Renal pelvis (tissue), 4 donors: ENCODE results near the gene CLMP. TPM values are rescaled to one million over a fixed set of nuclear protein-coding genes. Genes with fewer than 3 reads are reported as not detected.
"Not testable (repeated sequence)": the region's sequence is repeated elsewhere in the genome, so short reads cannot be mapped to it uniquely, and the experiment has no call there.

ENCODE experiments used
- DNase-seq: peaks from one replicate; pipeline ENCODE4 v3.0.0-alpha.2; 2013
- polyA plus RNA-seq, 3 donors: library from polyadenylated mRNA; unstranded; fragments of 120-200 nt; gene quantifications; one replicate each; pipeline ENCODE4 v1.2.1, GENCODE V29; 2013; ENCODE audit not compliant: insufficient read length in 3 of 3

The CLMP gene
- polyA plus RNA-seq, 3 donors = 26.1 to 30.7 (median 27.2) TPM

DNA sequence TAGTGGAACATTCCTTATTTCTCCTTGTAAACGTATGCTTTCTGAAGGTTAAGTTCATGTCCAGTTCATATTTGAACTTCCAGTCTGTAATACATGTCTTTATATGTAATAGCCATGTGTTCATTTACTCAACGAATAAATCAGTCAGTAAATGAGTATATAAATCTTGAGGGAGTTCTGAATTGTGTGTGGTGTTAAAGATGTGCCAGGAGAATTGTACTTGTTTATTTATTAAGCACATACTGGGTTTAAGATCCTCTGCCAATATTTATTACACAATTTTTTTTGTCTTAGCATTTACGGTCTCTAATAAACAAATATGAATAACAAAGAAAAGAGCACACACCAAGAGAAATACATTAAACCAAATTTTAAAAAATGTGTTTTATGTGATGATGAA is 26.5 kb upstream of the CLMP start:
- no peak for DNase-seq

DNA sequence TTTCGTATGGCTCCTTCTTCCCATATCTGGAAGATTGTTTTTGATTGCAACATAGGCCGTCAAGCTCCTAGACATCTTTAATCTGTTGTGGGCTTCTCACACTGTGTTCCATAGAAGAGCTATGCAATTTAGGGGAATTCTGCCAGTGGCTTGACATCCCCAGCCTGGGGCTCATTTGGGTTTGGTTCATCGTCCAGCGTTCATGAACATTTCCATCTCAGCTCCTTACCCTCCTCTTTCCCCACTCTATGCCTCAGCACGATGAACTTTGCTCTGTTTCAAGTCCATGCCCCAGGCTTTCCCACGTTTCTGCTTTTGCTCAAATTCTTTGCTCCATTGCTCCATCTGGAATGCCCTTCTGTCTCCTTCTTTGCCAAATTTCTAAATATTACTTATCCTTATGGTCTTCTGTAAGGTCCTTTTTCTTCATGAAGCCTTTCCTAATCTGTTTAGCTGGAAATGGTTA is 26.1 kb upstream of the CLMP start:
- no peak for DNase-seq

DNA sequence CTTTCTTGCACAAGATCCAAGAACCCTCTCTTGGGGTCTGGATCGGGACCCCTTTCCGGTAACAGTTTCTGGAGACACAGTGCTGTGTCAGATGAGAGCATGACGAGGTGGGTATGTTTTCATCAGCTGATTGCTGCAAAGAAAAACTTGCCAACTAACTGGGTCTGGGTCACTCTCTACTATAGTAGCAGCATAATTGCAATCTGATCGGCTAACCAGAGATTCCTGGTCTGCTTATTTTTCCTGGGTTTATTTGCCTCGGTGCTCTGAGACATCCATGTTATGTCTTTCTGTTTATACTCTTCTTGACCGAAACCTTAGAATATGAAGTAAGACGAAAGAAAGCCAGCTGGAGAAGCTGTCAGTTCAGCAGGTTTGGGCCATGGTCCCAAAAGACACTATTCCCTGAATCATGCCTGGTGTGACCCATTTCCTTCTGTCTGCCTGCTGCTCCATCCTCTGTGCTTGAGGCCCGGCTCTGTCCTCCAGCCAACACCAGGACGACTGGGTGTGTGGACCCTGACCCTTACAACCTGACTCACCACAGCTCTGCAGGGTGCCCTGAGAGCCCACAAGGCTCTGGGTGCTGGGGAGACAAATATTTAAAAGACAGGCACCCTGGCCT is 24.1 kb upstream of the CLMP start:
- DNase-seq = no peak

DNA sequence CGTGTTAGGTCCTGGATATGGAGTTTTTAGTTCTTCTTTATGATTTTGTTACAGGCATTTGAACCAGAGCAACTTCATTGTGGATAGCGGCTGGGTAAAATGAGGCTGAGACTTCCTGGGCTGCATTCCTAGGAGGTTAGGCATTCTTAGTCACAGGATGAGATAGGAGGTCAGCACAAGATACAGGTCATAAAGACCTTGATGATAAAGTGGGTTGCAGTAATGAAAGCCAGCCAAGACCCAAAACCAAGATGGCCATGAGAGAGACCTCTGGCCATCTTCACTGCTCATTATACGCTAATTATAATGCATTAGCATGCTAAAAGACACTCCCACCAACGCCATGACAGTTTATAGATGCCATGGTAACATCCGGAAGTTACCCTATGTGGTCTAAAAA is 23.4 kb upstream of the CLMP start:
- no peak for DNase-seq

DNA sequence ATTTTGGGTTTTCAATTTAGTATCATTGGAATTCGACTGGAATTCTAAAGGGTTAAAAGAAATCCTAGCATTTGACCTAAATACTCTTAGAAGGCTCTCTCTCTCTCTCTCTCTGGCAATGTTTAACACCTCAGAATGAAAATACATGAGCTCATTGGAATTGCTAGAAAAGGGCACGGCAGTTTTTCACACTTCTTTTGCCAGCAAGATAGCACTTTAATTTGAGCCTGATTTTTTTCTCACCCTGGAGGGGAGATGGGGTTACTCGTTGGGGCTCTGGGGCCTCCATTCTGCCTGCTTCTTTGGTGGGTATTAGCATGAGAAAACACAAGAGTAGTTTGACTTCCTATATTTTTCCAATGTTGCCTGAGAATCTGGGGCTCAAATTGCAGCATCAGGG is 22.8 kb upstream of the CLMP start:
- no peak for DNase-seq

DNA sequence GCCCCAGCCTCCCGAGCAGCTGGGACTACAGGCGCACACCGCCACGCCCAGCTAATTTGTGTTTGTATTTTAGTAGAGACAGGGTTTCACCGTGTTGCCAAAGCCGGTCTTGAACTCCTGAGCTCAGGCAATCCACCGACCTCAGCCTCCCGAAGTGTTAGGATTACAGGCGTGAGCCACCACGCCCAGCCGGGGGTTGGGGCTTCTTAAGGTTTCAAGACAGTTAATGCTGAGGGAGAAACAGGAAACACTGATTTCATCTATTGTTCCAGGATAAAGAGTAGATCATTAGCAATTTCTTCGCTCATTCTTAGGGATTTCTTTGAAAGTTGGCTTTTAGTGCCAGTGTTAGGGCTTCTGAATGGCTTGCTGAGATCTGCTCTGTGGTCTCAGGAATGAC is 21.2 kb upstream of the CLMP start:
- DNase-seq = no peak

DNA sequence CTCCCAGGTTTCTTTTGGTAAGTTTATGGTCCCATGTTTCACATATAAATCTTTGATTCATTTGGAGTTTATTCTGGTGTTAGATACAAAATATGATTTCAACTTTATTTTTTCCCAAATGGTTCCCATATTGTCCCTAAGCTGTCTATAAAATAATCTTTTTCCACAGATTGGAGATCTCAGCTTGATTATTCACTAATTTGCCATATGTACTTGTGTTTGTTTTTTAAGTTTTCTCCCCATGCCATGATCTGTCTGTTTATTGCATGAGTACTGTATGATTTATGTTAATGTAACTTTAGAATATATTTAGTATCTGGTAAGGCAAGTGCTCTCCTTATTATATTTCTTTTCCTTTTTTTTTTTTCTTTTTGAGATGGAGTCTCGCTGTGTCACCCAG is 19.9 kb upstream of the CLMP start:
- no peak for DNase-seq

DNA sequence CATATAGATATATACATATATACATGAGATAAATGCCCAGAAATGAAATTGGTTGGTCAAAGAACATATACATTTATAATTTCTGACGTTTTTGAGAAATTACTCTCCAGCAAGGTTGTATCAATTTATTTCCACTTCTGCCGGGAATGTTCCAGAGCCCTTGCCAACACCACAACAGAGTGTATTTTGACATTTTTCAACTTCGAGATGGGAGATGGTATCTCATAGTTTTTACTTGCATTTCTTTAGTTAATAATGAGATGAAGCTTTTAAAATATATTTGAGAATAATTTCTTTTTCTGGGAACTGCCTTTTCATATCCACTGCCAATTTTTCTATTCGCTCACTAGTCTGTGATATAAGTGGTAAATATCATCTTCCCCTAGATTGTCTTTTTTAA is 19.3 kb upstream of the CLMP start:
- DNase-seq = no peak

DNA sequence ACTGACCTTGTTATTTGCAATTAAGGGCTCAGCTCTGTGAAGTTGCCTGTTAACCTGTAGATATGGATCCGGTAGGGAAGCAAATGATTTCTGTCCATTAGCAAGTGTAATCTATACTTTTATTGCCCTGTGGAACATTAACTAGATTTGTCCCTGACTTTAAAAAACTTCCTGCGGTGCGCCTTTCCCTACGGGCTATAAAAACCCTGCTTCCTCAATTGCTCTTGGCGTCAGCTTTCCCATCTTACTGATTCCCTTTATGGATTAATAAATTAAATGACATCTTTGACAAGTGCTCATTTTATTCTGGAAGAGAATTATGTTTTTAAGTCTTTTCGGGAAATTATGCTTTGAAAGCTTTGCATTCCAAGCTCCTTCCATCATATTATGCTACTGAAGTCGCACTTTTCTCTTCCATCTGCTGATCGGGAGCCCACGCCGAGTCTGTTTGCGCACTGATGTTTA is 18.3 kb upstream of the CLMP start:
- DNase-seq = no peak

DNA sequence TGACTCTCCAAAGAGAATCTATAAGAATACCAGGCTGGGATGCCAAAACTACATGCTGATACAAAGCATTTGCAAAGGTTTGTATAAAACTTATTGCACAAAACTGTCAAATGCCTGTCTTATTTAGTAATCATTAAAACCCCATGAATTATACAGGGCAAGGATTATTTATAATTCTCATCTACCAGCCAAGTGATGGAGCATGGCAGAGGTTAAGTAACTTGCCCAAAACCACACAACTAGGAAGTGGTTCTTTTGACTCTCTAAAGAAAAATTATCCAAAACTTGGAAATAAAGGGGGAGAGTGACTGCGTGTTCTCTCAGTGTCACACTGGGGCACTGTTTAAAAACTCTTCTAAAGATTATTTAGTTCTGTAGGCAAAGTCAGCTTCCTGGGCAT is 17.4 kb upstream of the CLMP start:
- no peak for DNase-seq

DNA sequence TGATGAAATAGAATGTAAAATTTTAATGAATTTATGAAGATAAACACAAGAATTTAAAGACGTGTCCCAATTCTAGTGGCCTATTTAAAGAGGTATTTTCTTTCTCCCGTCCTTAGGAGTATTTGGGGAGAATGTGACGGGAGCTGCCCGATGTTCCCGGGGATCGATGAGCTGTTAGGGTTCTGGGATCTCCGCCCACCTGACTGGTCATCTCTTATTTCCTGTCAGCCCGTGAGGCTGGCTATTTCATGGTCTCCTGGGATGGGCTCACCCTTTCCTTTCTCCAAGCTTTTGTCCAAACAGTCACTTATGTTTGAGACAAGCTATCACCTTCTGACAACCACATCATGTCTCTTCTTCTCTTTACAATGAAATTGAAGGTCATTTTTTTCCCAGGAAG is 16.9 kb upstream of the CLMP start:
- DNase-seq = no peak

DNA sequence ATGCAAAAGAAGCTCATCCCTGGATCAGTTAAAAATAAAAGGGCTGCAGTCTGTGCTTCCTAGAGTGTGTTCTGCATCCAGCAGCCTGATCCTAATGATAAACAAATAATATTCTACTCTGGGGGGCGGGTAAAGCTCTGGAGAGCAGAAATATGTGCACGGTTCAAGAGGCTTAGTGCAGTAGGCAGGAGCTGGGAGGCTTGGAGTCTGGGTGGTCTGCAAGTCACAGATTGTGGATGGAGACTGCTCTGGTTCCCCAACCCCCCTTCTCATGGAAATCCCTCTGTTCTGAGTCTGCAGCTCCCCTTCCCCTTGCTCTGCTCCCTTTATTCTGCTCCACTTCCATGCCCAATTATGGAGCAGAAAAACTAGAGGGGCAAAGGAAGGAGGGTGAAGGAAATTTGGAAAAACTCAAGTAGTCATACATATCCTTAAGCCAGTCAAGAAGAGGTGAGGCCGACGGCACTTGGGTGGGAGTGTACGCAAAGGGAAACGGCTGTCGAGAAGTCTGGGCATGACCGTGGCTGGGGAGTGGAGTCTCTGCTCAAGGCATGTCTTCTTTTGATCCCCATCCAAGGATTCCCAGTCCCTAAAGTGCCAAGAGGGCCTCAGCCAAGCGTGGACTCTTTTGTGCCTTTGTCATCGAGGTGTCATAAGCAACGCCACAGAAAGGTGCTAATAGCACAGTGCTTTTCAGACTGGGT is 16.3 kb upstream of the CLMP start:
- DNase-seq = no peak

DNA sequence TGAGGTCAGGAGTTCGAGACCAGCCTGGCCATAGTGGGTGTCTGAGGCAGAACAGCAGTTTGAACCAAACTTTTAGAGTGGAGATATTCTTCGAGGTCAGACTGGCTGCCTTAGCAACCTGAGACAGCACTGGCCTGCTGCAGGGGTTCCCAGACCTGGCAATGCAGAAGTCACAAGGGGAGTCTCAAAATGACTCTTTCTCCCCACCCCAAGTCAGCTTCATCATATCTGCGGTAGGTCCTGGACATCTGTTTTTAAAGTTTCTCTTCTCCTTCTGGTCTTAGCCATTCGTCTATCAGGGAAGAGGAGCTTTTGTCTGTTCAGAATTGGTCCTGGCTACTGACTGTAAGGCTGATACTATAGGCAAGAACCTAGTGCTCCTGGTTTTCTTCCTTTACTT is 14.5 kb upstream of the CLMP start:
- DNase-seq = no peak

DNA sequence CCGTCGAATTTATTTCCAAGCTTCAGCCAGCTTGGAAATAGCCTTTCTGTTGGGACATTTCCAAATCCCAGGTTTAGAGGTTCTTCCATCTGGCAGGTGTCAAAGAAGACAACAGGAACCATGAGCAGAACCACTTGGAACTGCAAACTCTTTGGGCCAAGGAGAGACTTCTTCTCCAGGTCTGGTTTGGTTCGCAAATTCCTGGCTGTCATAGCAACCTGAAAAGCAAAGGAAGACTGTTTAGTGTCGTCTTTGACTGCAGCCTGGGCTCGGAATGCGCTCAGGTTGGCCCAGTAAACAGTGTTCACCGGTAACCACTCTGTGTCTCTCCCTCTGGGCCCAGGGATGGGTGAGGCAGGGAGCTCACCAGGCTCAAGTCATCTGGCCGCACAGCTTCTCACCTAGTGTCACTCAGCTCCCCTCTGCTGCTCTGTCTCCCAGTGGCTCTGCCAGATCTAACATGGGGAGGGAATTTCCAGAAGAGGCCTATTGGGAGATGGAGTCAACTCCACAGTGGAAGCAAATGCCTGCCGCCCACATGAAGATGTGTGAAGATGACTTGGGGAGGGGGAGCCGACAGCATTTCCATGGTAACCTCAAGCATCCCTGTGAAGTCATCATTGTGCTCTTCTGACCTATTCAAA is 11.9 kb upstream of the CLMP start:
- DNase-seq = no peak

DNA sequence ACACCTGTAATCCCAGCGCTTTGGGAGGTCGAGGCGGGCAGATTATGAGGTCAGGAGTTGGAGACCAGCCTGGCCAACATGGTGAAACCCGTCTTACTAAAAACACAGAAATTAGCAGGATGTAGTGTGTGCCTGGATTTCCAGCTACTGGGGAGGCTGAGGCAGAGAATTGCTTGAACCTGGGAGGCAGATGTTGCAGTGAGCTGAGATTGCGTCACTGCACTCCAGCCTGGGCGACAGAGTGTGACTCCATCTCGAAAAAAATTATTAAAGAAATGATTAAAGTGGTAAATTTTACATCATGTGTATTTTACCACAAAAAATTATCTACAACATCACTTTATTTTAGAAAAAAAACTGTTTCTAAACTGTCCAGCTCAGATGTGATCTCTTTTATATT is 11.0 kb upstream of the CLMP start:
- not testable (repeated sequence) for DNase-seq

DNA sequence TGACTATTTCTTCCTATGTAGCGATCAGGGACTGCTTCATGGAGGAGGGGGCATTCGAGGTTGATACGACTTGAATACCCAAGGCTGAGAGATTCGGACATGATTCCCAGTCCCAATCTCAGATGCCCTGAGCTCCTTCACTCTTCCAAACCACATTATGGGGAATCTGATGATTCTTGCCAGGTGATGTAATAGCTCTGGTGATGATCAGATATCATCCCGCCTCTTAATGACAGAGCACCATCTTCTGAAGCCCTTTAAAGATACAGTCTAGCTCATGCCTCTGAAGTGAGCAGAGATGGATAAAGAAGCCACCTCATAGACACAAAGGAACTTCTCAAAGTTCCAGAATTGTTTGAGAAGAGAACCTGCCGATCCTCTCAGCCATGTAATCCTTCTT is 8.9 kb upstream of the CLMP start:
- no peak for DNase-seq

DNA sequence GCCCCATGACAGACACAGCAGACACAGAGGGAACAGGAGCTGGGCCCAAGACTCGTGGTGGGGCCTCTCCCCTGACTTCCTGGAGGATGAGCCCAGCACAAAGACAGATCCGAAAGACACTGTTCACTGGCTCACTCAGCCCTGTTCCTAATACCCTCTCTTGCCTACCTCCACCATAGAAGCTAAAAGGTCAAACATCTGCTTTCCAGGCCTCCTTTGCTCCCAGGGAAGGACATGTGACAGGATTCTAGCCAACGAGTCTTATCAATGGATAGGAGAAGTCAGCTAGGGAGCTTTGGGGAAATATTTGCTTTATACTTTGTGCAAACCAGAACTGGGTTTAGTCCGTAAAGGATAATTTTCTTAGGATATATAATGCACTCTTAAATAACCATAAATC is 8.4 kb upstream of the CLMP start:
- DNase-seq = no peak

DNA sequence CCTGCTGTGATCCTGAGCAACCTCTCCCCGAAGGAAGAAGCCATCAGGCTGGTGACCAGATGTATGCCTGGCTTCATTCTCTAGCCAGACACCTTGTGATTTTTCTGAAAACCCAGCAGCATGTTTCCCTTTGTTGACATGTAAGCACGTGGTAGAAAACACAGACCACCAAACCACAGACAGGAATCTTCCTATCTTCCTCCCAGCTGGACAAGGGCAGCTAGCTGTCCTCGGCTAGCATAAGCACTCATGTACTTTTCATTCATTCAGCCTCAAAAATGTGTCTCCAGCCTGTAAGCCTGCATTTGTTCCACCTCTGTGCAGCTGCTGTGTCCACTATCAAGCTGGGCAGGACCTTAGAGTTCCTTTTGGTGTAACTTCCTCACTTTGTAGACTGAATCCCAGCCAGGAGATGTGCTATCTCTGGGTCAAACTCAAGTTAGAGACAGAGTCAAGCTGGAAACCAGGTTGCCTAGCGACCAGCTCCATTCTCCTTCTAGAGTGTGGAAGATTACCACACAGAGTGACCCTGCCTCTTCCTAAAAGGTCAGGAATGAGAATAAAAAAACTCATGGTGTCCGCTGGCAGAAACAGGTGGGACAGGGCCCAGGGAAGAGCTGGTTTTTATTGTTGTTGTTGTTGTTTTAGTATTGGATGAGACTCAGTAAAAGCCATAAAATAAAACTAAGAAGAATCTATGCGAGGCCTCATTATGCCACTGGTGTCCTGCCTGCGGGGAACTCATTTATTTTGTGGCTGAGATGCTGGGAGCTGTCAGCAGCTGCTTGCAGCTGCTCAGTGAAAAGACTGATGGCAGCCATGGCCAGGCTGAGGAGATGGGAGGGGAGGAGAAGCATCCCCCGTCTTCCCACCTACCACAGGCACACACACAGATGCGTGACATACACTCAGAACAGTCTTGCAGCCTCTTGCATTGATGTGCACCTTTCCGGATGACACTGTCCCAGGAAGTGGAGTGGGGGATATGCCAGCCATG is 7.4 kb upstream of the CLMP start:
- peak; percentile 77 for DNase-seq

DNA sequence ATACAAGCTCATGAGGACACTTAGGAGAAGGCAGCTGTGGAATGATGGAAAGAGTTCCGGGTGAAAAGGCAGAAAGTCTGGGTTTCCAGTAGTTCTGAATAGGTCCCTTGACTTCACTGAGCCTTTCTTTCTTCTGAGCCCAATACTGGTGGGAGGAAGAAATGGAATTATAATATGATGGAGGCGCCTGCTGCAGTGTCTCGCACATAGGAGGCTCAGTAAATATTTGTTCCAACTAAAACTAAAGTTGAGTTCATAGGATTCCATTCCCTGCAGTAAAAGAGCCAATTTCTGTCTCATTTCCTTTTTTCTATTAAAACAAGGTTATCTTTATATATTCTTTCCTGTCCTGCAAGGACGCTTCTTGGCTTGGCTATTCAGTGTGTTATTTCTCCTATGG is 5.2 kb upstream of the CLMP start:
- DNase-seq = no peak

DNA sequence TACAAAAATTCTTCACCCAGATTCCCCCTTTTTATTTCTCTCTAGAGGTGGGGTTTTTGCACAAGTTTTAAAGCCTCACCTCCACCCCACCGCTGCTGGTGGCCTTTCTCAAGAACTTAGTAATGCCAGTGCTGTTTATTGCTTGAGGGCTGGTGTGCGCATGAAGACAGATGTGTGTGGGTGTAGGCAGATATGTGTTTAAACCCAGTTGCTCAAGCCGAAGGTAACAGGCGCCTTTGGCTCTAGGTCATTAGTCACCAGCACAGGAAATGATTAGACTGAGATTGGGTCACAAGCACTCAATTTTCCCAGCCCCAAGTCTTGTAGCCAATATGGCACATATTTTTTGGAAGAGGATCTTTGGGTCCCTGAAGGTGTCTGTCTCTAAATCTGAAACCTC is 2.7 kb upstream of the CLMP start:
- DNase-seq = no peak

DNA sequence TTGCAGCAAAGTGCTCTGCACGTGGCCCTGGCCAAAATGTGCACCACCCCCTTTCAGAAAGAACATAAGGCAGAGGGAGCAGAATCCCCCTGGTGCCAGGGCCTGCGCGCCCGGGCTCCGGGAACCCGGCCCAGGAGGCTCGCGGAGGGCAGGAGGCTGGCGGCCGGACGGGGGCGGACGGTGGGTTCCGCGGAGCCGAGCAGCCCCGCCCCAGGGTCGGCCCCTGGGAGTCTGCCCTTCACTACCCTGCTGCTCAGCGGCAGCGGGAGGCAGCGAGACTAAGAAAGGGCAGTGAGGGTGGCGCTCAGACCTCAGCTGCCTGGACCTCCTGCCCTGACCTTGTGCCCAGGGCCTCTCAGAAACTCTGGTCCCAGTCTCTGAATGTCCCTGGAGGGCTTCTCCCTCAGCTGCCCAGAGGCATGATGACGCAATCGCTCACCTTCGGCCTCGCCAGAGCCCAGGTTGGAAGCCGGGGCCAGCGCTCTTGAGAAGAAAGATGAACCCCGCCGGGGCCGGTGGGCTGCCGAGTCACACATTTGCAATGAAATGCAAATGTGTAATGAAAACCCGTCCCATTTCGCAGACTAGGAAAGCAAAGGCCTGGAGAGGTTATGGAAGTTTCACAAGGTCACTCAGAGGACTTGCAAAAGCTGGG is 1.1 kb upstream of the CLMP start:
- no peak for DNase-seq
